ENCODE results near the gene CCHCR1.
"Not testable (repeated sequence)": the region's sequence is repeated elsewhere in the genome, so short reads cannot be mapped to it uniquely, and the experiment has no call there.

CCHCR1 gene

GRCh38 chr6:31194061-31194834, 36.6 kb upstream of the CCHCR1 start:
- TF ChIP-seq SPI1 (IDR thresholded peaks at IDR 0.05; ENCODE audit: low read depth, low read length): no peak
- TF ChIP-seq PAX5 (IDR thresholded peaks at IDR 0.05; ENCODE audit: insufficient read depth, low read length, severe bottlenecking): no peak
- TF ChIP-seq POU2F2 (IDR thresholded peaks at IDR 0.05; ENCODE audit: low read depth, low read length): no peak
- TF ChIP-seq TAF1 (IDR thresholded peaks at IDR 0.05; ENCODE audit: low read depth, low read length): no peak
- no peak for TF ChIP-seq POLR2A (IDR thresholded peaks at IDR 0.05; ENCODE audit: low read depth, low read length)
- no peak for TF ChIP-seq POLR2AphosphoS5 (IDR thresholded peaks at IDR 0.05; ENCODE audit: low read depth, low read length)
- no peak for DNase-seq (ENCODE audit: insufficient read length, low spot score)
- no peak for FAIRE-seq

- TF ChIP-seq POLR2A (IDR thresholded peaks at IDR 0.05; ENCODE audit: low read depth, low read length) (no peak), SPI1 (IDR thresholded peaks at IDR 0.05; ENCODE audit: low read depth, low read length) (no peak), POU2F2 (IDR thresholded peaks at IDR 0.05; ENCODE audit: low read depth, low read length) (no peak)
- DNase-seq (ENCODE audit: insufficient read length, low spot score) (no peak), FAIRE-seq (no peak)
These were observed 35.6 kb upstream of the CCHCR1 start for GRCh38 chr6:31193206-31193605.

- peak; percentile 72 for FAIRE-seq
- DNase-seq (ENCODE audit: insufficient read length, low spot score): not testable (repeated sequence)
- TF ChIP-seq POU2F2 (IDR thresholded peaks at IDR 0.05; ENCODE audit: low read depth, low read length): peak; percentile 55; the same call in 1 of the 2 replicates
These were observed 35.0 kb upstream of the CCHCR1 start for GRCh38 chr6:31192431-31193105.

- DNase-seq (ENCODE audit: insufficient read length, low spot score) (no peak), FAIRE-seq (no peak)
- no peak for TF ChIP-seq POLR2AphosphoS5 (IDR thresholded peaks at IDR 0.05; ENCODE audit: low read depth, low read length)
- no peak for TF ChIP-seq PAX5 (IDR thresholded peaks at IDR 0.05; ENCODE audit: insufficient read depth, low read length, severe bottlenecking)
- no peak for TF ChIP-seq POLR2A (IDR thresholded peaks at IDR 0.05; ENCODE audit: low read depth, low read length)
- TF ChIP-seq TAF1 (IDR thresholded peaks at IDR 0.05; ENCODE audit: low read depth, low read length): no peak
- no peak for TF ChIP-seq POU2F2 (IDR thresholded peaks at IDR 0.05; ENCODE audit: low read depth, low read length)
- no peak for TF ChIP-seq SPI1 (IDR thresholded peaks at IDR 0.05; ENCODE audit: low read depth, low read length)
These were observed 32.9 kb upstream of the CCHCR1 start for GRCh38 chr6:31190488-31190887.

GRCh38 chr6:31189223-31189622, 31.6 kb upstream of the CCHCR1 start:
- not testable (repeated sequence) for DNase-seq (ENCODE audit: insufficient read length, low spot score); FAIRE-seq

- DNase-seq (ENCODE audit: insufficient read length, low spot score) (no peak), FAIRE-seq (no peak)
- TF ChIP-seq POLR2A (IDR thresholded peaks at IDR 0.05; ENCODE audit: low read depth, low read length): no peak
- TF ChIP-seq SPI1 (IDR thresholded peaks at IDR 0.05; ENCODE audit: low read depth, low read length): no peak
- TF ChIP-seq POU2F2 (IDR thresholded peaks at IDR 0.05; ENCODE audit: low read depth, low read length): no peak
- TF ChIP-seq POLR2AphosphoS5 (IDR thresholded peaks at IDR 0.05; ENCODE audit: low read depth, low read length): no peak
- TF ChIP-seq PAX5 (IDR thresholded peaks at IDR 0.05; ENCODE audit: insufficient read depth, low read length, severe bottlenecking): no peak
- TF ChIP-seq TAF1 (IDR thresholded peaks at IDR 0.05; ENCODE audit: low read depth, low read length): no peak
These were observed 30.2 kb upstream of the CCHCR1 start for GRCh38 chr6:31187780-31188194.

GRCh38 chr6:31186052-31186734, 28.6 kb upstream of the CCHCR1 start:
- FAIRE-seq: peak; percentile 69
- no peak for TF ChIP-seq POLR2AphosphoS5 (IDR thresholded peaks at IDR 0.05; ENCODE audit: low read depth, low read length)
- no peak for TF ChIP-seq TAF1 (IDR thresholded peaks at IDR 0.05; ENCODE audit: low read depth, low read length)
- TF ChIP-seq POLR2A (IDR thresholded peaks at IDR 0.05; ENCODE audit: low read depth, low read length): no peak
- TF ChIP-seq PAX5 (IDR thresholded peaks at IDR 0.05; ENCODE audit: insufficient read depth, low read length, severe bottlenecking): no peak
- TF ChIP-seq SPI1 (IDR thresholded peaks at IDR 0.05; ENCODE audit: low read depth, low read length): no peak
- TF ChIP-seq POU2F2 (IDR thresholded peaks at IDR 0.05; ENCODE audit: low read depth, low read length): no peak
- no peak for DNase-seq (ENCODE audit: insufficient read length, low spot score)

GRCh38 chr6:31185695-31186051, 28.1 kb upstream of the CCHCR1 start:
- peak; percentile 20 for FAIRE-seq
- DNase-seq (ENCODE audit: insufficient read length, low spot score): not testable (repeated sequence)

- not testable (repeated sequence) for FAIRE-seq; DNase-seq (ENCODE audit: insufficient read length, low spot score)
These were observed 26.3 kb upstream of the CCHCR1 start for GRCh38 chr6:31183859-31184258.

- not testable (repeated sequence) for FAIRE-seq; DNase-seq (ENCODE audit: insufficient read length, low spot score)
These were observed 25.7 kb upstream of the CCHCR1 start for GRCh38 chr6:31183287-31183686.

GRCh38 chr6:31180500-31180899, 22.9 kb upstream of the CCHCR1 start:
- DNase-seq (ENCODE audit: insufficient read length, low spot score) (no peak), FAIRE-seq (no peak)
- no peak for TF ChIP-seq POU2F2 (IDR thresholded peaks at IDR 0.05; ENCODE audit: low read depth, low read length)
- TF ChIP-seq POLR2AphosphoS5 (IDR thresholded peaks at IDR 0.05; ENCODE audit: low read depth, low read length): no peak
- no peak for TF ChIP-seq POLR2A (IDR thresholded peaks at IDR 0.05; ENCODE audit: low read depth, low read length)
- TF ChIP-seq SPI1 (IDR thresholded peaks at IDR 0.05; ENCODE audit: low read depth, low read length): no peak
- TF ChIP-seq TAF1 (IDR thresholded peaks at IDR 0.05; ENCODE audit: low read depth, low read length): no peak
- no peak for TF ChIP-seq PAX5 (IDR thresholded peaks at IDR 0.05; ENCODE audit: insufficient read depth, low read length, severe bottlenecking)
